PC-3 (cell line): Measurements from ENCODE around the gene WWC1. TPM values are rescaled to one million over a fixed set of nuclear protein-coding genes. Genes with fewer than 3 reads are reported as not detected.

Experiments
- ATAC-seq: fragments of 200-7000 bp; cut with Tn5 transposase; 2 replicates; pipeline ENCODE4 v1.9.1; 2020; ENCODE audit warnings: mild to moderate bottlenecking, moderate library complexity
- BruUV-seq: library from RNA; stranded (reverse); fragments of 400-500 nt; replicated peaks from 2 replicates; lab custom pipeline; 2021; lab: Mats Ljungman, UMichigan
- CTCF ChIA-PET: fragments of 300-600 bp; sonication (Branson Sonifier 250); formaldehyde crosslinking; loops from one replicate; lab custom pipeline; 2022; ENCODE audit warnings: antibody characterized with exemption; lab: Charles Lee
- POLR2A ChIA-PET: fragments of 300-600 bp; sonication (Branson Sonifier 250); formaldehyde crosslinking; loops from one replicate; lab custom pipeline; 2022; ENCODE audit warnings: antibody characterized with exemption; ENCODE audit not compliant: unreplicated experiment; lab: Charles Lee
- DNase-seq: peaks from one replicate; pipeline ENCODE4 v3.0.0-alpha.2; 2015
- H2AFZ ChIP-seq: fragments of 300-600 bp; sonication (generic); 2 replicates; pipeline ENCODE4 v1.6.0; 2016; ENCODE audit warnings: antibody characterized with exemption, low read length
- H3F3A ChIP-seq: fragments of 300-600 bp; sonication (generic); one replicate; pipeline ENCODE4 v1.6.0; 2017; ENCODE audit warnings: antibody characterized with exemption, low read length, control low read depth, mild to moderate bottlenecking; ENCODE audit not compliant: unreplicated experiment
- H3K27ac ChIP-seq: fragments of 300-600 bp; sonication (generic); 2 replicates; pipeline ENCODE4 v1.5.1; 2016; ENCODE audit warnings: mild to moderate bottlenecking, low read length
- H3K27me3 ChIP-seq: fragments of 300-600 bp; sonication (generic); 2 replicates; pipeline ENCODE4 v1.6.1; 2016; ENCODE audit warnings: low read length, mixed read lengths
- H3K36me3 ChIP-seq: fragments of 300-600 bp; sonication (generic); 2 replicates; pipeline ENCODE4 v1.6.1; 2016; ENCODE audit warnings: low read depth, mixed run types, low read length, mixed read lengths
- H3K4me1 ChIP-seq: fragments of 300-600 bp; sonication (generic); 2 replicates; pipeline ENCODE4 v1.5.1; 2016; ENCODE audit warnings: low read length; ENCODE audit not compliant: insufficient read depth
- H3K4me2 ChIP-seq: fragments of 300-600 bp; sonication (generic); 2 replicates; pipeline ENCODE4 v1.6.0; 2016; ENCODE audit warnings: low read length
- H3K4me3 ChIP-seq: fragments of 300-600 bp; sonication (generic); 2 replicates; pipeline ENCODE4 v1.5.1; 2016; ENCODE audit warnings: mild to moderate bottlenecking, low read length, mixed read lengths
- H3K79me2 ChIP-seq: fragments of 300-600 bp; sonication (generic); 2 replicates; pipeline ENCODE4 v1.6.1; 2017; ENCODE audit warnings: low read length, mixed read lengths
- H3K9ac ChIP-seq: fragments of 300-600 bp; sonication (generic); 2 replicates; pipeline ENCODE4 v1.6.0; 2016; ENCODE audit warnings: mild to moderate bottlenecking, low read length
- H3K9me2 ChIP-seq: fragments of 300-600 bp; sonication (generic); replicated peaks from 2 replicates; pipeline ENCODE4 v1.6.1; 2016; ENCODE audit warnings: mixed run types, low read length, mixed read lengths
- H3K9me3 ChIP-seq: fragments of 300-600 bp; sonication (generic); 2 replicates; pipeline ENCODE4 v1.6.1; 2016; ENCODE audit warnings: low read length, mixed read lengths
- H4K20me1 ChIP-seq: fragments of 300-600 bp; sonication (generic); 2 replicates; pipeline ENCODE4 v1.6.1; 2016; ENCODE audit warnings: low read length, mixed read lengths
- EZH2 ChIP-seq: fragments of 300-600 bp; sonication (generic); IDR thresholded peaks from one replicate; pipeline ENCODE4 v1.6.1; 2017; ENCODE audit warnings: antibody characterized with exemption, mild to moderate bottlenecking, low read length; ENCODE audit not compliant: unreplicated experiment
- EZH2phosphoT487 ChIP-seq: fragments of 300-600 bp; sonication (generic); IDR thresholded peaks from 2 replicates; pipeline ENCODE4 v1.6.1; 2018; ENCODE audit warnings: mild to moderate bottlenecking, antibody characterized with exemption, low read length, borderline replicate concordance
- intact Hi-C: fragments of 100-400 bp; cut with micrococcal nuclease; formaldehyde crosslinking; loops from 2 replicates; pipeline ENCODE4 v1.9.0; 2023
- total RNA-seq: library from RNA; depleted of rRNA; stranded (reverse); fragments of >200 nt; gene quantifications from 2 replicates; pipeline ENCODE4 v1.2.3, GENCODE V29; 2014
- TF ChIP-seq, protein P1 (sequence below): fragments of 300-600 bp; sonication (generic); conservative IDR thresholded peaks from 2 replicates; pipeline ENCODE4 v1.5.1; 2017; ENCODE audit warnings: antibody characterized with exemption, low read depth, mild to moderate bottlenecking, low read length

Gene WWC1
- total RNA-seq, 1 experiment from 2014 or later: 31.8 TPM

DNA sequence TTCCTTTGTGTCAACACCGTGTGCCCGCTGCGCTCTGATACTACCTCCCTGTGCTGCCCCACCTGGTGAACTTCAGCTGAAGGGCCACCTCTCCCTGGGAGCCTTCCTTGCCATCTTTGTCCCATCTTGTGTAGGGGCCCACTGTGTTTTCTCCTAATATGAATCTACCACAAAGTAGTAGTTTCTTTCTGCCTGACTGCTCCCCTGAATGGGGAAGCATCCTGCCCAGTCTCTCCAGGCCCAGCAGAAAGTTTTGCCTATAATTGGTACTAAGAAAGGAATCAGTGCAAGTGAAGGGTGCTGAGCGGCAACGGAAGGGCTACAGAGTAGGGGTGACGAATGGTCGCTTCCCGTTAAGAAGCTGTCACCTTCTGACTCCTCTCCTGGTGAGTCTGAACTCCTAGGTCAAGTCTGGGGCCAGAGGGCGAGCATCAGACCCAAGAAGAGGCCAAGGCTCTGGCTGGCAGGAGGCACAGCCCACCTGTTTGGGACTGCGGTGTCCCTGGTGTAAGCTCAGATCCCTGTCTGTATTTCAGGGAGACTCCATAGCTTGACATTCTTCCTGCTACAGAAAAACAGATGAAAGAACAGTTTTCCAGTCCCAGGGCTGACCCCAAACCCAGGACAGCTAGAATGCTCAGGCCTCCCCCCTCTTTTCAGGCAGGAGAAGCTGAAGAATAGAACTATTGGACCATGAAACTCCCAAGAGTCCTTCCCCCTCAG is 24.1 kb downstream of the WWC1 start:
- DNase-seq: no peak
- Histone ChIP-seq H3K27ac (peak overlapping the region; percentile 87), H3K36me3 (no peaks in the 10 kb centered on the region), H3K4me1 (peaks cover 64% of the 10 kb centered on the region), H3K9me2 (no peaks in the 10 kb centered on the region), H3K9me3 (no peaks in the 10 kb centered on the region), H3K4me2 (peak overlapping the region; percentile 75), H3K9ac (peak overlapping the region; percentile 56), H3K79me2 (peaks cover 88% of the 10 kb centered on the region), H2AFZ (no peak overlapping the region), H3K27me3 (no peaks in the 10 kb centered on the region), H3F3A (peaks cover 4% of the 10 kb centered on the region), H3K4me3 (peak overlapping the region; percentile 22; the same call in 1 of the 2 replicates), H4K20me1 (no peaks in the 10 kb centered on the region)
- TF ChIP-seq EZH2 (no peak), EZH2phosphoT487 (no peak)
- TF ChIP-seq, protein P1, sequence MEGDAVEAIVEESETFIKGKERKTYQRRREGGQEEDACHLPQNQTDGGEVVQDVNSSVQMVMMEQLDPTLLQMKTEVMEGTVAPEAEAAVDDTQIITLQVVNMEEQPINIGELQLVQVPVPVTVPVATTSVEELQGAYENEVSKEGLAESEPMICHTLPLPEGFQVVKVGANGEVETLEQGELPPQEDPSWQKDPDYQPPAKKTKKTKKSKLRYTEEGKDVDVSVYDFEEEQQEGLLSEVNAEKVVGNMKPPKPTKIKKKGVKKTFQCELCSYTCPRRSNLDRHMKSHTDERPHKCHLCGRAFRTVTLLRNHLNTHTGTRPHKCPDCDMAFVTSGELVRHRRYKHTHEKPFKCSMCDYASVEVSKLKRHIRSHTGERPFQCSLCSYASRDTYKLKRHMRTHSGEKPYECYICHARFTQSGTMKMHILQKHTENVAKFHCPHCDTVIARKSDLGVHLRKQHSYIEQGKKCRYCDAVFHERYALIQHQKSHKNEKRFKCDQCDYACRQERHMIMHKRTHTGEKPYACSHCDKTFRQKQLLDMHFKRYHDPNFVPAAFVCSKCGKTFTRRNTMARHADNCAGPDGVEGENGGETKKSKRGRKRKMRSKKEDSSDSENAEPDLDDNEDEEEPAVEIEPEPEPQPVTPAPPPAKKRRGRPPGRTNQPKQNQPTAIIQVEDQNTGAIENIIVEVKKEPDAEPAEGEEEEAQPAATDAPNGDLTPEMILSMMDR: no peak
- ChIA-PET POLR2A (no interaction called here), CTCF (interaction anchor here (0.7 to 1.1 kb wide), 2 partner anchors 10 to 20 kb away, joined by 3 to 5 read pairs; no protein-coding TSS in a partner anchor)
- no TSS peak for BruUV-seq
- intact Hi-C loops: loop anchor here (2.0 kb wide), 1 partner anchor 21 kb away; no protein-coding TSS in a partner anchor
- ATAC-seq: no peak

DNA sequence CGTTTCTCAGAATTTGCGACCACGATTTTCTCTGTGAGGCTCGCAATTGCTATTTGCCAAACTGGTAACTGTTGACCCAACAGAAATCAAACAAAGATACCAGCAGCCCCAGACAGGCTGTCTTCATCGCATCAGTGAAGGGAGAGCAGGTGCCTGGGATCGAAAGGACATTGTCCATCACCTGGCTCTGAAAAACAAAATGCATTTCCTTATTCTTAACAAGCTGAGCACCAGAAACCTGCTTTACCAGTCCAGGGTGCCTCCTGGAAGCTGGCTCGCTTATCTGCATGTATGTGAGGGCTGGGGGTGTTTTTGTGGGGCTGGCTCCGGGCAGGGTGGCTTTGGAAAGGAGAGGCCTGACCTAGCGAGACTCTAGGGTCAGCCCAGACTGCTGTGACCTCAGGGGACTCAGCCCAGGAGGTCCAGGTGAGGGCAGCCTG is 24.7 kb downstream of the WWC1 start:
- H3K27ac ChIP-seq: peak overlapping the region; percentile 87
- ChIA-PET CTCF (no interaction called here), POLR2A (no interaction called here)
- no peaks in the 10 kb centered on the region for H4K20me1 ChIP-seq
- H3F3A ChIP-seq: peaks cover 4% of the 10 kb centered on the region
- no peak overlapping the region for H2AFZ ChIP-seq
- ATAC-seq: no peak
- H3K27me3 ChIP-seq: no peaks in the 10 kb centered on the region
- no peak overlapping the region for H3K4me3 ChIP-seq
- no TSS peak for BruUV-seq
- no peaks in the 10 kb centered on the region for H3K9me2 ChIP-seq
- intact Hi-C loops: no loop called here
- peak overlapping the region; percentile 75 for H3K4me2 ChIP-seq
- TF ChIP-seq EZH2: no peak
- TF ChIP-seq, protein P1: no peak
- no peak for TF ChIP-seq EZH2phosphoT487
- no peaks in the 10 kb centered on the region for H3K9me3 ChIP-seq
- H3K4me1 ChIP-seq: peaks cover 58% of the 10 kb centered on the region
- DNase-seq: peak; percentile 59
- peaks cover 88% of the 10 kb centered on the region for H3K79me2 ChIP-seq
- H3K9ac ChIP-seq: no peak overlapping the region
- no peaks in the 10 kb centered on the region for H3K36me3 ChIP-seq

DNA sequence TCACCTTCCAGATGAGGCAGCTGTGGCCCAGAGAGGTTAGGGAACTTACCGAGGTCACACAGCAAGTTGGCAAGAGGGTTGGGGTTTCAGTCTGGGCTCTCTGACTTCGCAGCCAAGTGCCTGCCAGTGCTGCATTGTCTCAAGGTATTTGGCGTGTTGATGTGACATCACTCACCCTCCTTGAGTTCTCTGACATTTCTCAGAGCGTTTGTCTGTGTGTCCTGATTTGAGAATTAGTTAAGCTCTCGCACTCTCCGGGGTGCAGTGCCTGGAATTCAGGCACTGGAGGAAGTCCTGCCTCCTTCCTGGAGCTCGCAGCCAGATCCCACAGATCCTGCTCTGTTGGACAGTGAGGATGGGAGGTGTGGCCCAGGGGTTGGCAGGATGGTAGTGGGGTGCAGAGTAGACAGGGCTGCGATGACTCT is 25.7 kb downstream of the WWC1 start:
- no peak overlapping the region for H3K4me3 ChIP-seq
- peak overlapping the region; percentile 42 for H3K27ac ChIP-seq
- BruUV-seq: no TSS peak
- no peaks in the 10 kb centered on the region for H3K9me3 ChIP-seq
- H2AFZ ChIP-seq: no peak overlapping the region
- POLR2A ChIA-PET: no interaction called here
- H3K36me3 ChIP-seq: no peaks in the 10 kb centered on the region
- intact Hi-C loops: no loop called here
- CTCF ChIA-PET: no interaction called here
- no peak overlapping the region for H3K9ac ChIP-seq
- DNase-seq (no peak), ATAC-seq (no peak)
- H3K4me1 ChIP-seq: peaks cover 55% of the 10 kb centered on the region
- peaks cover 4% of the 10 kb centered on the region for H3F3A ChIP-seq
- H4K20me1 ChIP-seq: no peaks in the 10 kb centered on the region
- peaks cover 88% of the 10 kb centered on the region for H3K79me2 ChIP-seq
- no peaks in the 10 kb centered on the region for H3K9me2 ChIP-seq
- H3K27me3 ChIP-seq: no peaks in the 10 kb centered on the region
- no peak overlapping the region for H3K4me2 ChIP-seq
- TF ChIP-seq, protein P1: no peak
- TF ChIP-seq EZH2phosphoT487 (no peak), EZH2 (no peak)
